SK-N-SH (cell line): ENCODE results near the gene EEF1AKMT1. TPM values are rescaled to one million over a fixed set of nuclear protein-coding genes. Genes with fewer than 3 reads are reported as not detected.

Experiments
- CTCF ChIA-PET: fragments of 300-600, 350-600 bp; formaldehyde crosslinking; extraction: SDS; loops from one replicate; lab custom pipeline; 2021; lab: Yijun Ruan, JAX
- POLR2A ChIA-PET: fragments of 350-600 bp; sonication (Branson Sonifier 250); formaldehyde crosslinking; extraction: SDS; loops from one replicate; lab custom pipeline; 2020; ENCODE audit warnings: antibody characterized with exemption, inconsistent platforms; lab: Yijun Ruan, JAX
- DNase-seq: peaks from one replicate; pipeline ENCODE4 v3.0.0; 2012
- H2AFZ ChIP-seq: fragments of 200-600 bp; sonication (generic); 2 replicates; pipeline ENCODE4 v1.8.1; 2016; ENCODE audit warnings: antibody characterized with exemption, mild to moderate bottlenecking, low read depth
- H3F3A ChIP-seq: fragments of 200-600 bp; sonication (generic); replicated peaks from 2 replicates; pipeline ENCODE3; 2016; ENCODE audit warnings: antibody characterized with exemption, mild to moderate bottlenecking; ENCODE audit not compliant: insufficient read depth
- H3K27ac ChIP-seq, 2 experiments: fragments of 200-500 bp in 1 of 2; fragments of 200-600 bp in 1 of 2; sonication (Bioruptor generic) in 1 of 2; sonication (generic), shearing (Covaris generic) in 1 of 2; 2 replicates each; pipeline versions ENCODE4 v1.5.1 to v1.6.1; 2014 to 2016; ENCODE audit warnings: low read depth in 2 of 2, inconsistent platforms in 1 of 2, low read length in 1 of 2, mild to moderate bottlenecking in 1 of 2, mixed read lengths in 1 of 2
- H3K27me3 ChIP-seq: fragments of 200-600 bp; sonication (generic), shearing (Covaris generic); 2 replicates; pipeline ENCODE4 v1.6.1; 2016; ENCODE audit warnings: mixed run types; ENCODE audit not compliant: insufficient read depth
- H3K36me3 ChIP-seq, 2 experiments: fragments of 200-500 bp in 1 of 2; fragments of 200-600 bp in 1 of 2; sonication (Bioruptor generic) in 1 of 2; sonication (generic) in 1 of 2; replicated peaks in 1 of 2; 2 replicates each; pipeline versions ENCODE3 to v1.5.1; 2014 to 2016; ENCODE audit warnings: low read length in 1 of 2, mild to moderate bottlenecking in 1 of 2; ENCODE audit not compliant: insufficient read depth in 2 of 2, control insufficient read depth in 1 of 2
- H3K4me1 ChIP-seq, 2 experiments: fragments of 200-500 bp in 1 of 2; fragments of 200-600 bp in 1 of 2; sonication (Bioruptor generic) in 1 of 2; sonication (generic), shearing (Covaris generic) in 1 of 2; 2 replicates each; pipeline versions ENCODE4 v1.5.1 to v1.6.1; 2014 to 2016; ENCODE audit warnings: low read depth in 1 of 2, low read length in 1 of 2, mixed run types in 1 of 2; ENCODE audit not compliant: insufficient read depth in 2 of 2, control insufficient read depth in 1 of 2
- H3K4me2 ChIP-seq: fragments of 200-600 bp; sonication (generic), shearing (Covaris generic); 2 replicates; pipeline ENCODE4 v1.6.1; 2017; ENCODE audit warnings: mixed run types
- H3K4me3 ChIP-seq, 2 experiments: fragments of 200-500 bp in 1 of 2; fragments of 200-600 bp in 1 of 2; sonication (Bioruptor generic) in 1 of 2; sonication (generic), shearing (Covaris generic) in 1 of 2; 2 replicates each; pipeline versions ENCODE4 v1.5.1 to v1.8.1; 2014 to 2016; ENCODE audit warnings: low read depth in 2 of 2, inconsistent platforms in 1 of 2, low read length in 1 of 2, mild to moderate bottlenecking in 1 of 2, mixed read lengths in 1 of 2, moderate library complexity in 1 of 2
- H3K79me2 ChIP-seq: fragments of 200-600 bp; sonication (generic); 2 replicates; pipeline ENCODE4 v1.8.1; 2017; ENCODE audit warnings: mild to moderate bottlenecking; ENCODE audit not compliant: insufficient read depth
- H3K9ac ChIP-seq: fragments of 200-600 bp; sonication (generic); 2 replicates; pipeline ENCODE4 v1.6.1; 2017; ENCODE audit warnings: mixed run types
- H3K9me2 ChIP-seq: fragments of 200-600 bp; sonication (generic); 2 replicates; pipeline ENCODE4 v1.6.1; 2017; ENCODE audit warnings: mixed run types
- H3K9me3 ChIP-seq: fragments of 200-600 bp; sonication (generic); 2 replicates; pipeline ENCODE4 v1.6.1; 2017; ENCODE audit warnings: mixed run types, mild to moderate bottlenecking, moderate library complexity
- H4K20me1 ChIP-seq: fragments of 200-600 bp; sonication (generic); 2 replicates; pipeline ENCODE4 v1.6.1; 2017; ENCODE audit warnings: mild to moderate bottlenecking, mixed run types; ENCODE audit not compliant: insufficient read depth
- CHD2 ChIP-seq: fragments of 150-350 bp; IDR thresholded peaks from 2 replicates; pipeline ENCODE4 v1.6.1; 2018; ENCODE audit warnings: low read length; ENCODE audit not compliant: partially characterized antibody
- EZH2phosphoT487 ChIP-seq: fragments of 200-600 bp; sonication (generic); IDR thresholded peaks from 2 replicates; pipeline ENCODE4 v1.6.1; 2017; ENCODE audit warnings: low read depth, mixed run types, mild to moderate bottlenecking, antibody characterized with exemption, moderate library complexity, borderline replicate concordance
- FOSL2 ChIP-seq: IDR thresholded peaks from 2 replicates; pipeline ENCODE4 v1.4.0; 2012; ENCODE audit warnings: low read depth, mild to moderate bottlenecking, moderate library complexity, borderline replicate concordance
- FOXJ3 ChIP-seq: sonication (generic); formaldehyde crosslinking; IDR thresholded peaks from 2 replicates; pipeline ENCODE4 v1.5.1; 2020; ENCODE audit warnings: mild to moderate bottlenecking, missing genetic modification reagents
- FOXM1 ChIP-seq: IDR thresholded peaks from 2 replicates; pipeline ENCODE4 v1.4.0; 2012; ENCODE audit warnings: low read depth, mild to moderate bottlenecking
- GATA2 ChIP-seq: sonication (generic); formaldehyde crosslinking; IDR thresholded peaks from 2 replicates; pipeline ENCODE4 v1.5.0; 2020; ENCODE audit warnings: mild to moderate bottlenecking, missing genetic modification reagents
- JUND ChIP-seq: IDR thresholded peaks from 2 replicates; pipeline ENCODE4 v1.4.0; 2012
- MEF2A ChIP-seq: IDR thresholded peaks from 2 replicates; pipeline ENCODE4 v1.4.0; 2012; ENCODE audit warnings: low read depth, borderline replicate concordance
- NRF1 ChIP-seq: IDR thresholded peaks from 2 replicates; pipeline ENCODE4 v1.6.1; 2012; ENCODE audit warnings: low read depth, mild to moderate bottlenecking, low read length
- SIN3A ChIP-seq: IDR thresholded peaks from 2 replicates; pipeline ENCODE4 v1.6.1; 2012; ENCODE audit warnings: low read depth, mild to moderate bottlenecking, low read length, moderate library complexity, borderline replicate concordance
- TAF1 ChIP-seq: IDR thresholded peaks from 2 replicates; pipeline ENCODE4 v1.6.1; 2012; ENCODE audit warnings: low read depth, mild to moderate bottlenecking, low read length, moderate library complexity, borderline replicate concordance
- WGBS: methylation state at CpG from one replicate; pipeline ENCODE4 v1.1.6; 2017; ENCODE audit warnings: low lambda C conversion rate; 5-methylcytosine and 5-hydroxymethylcytosine counted together
- polyA plus RNA-seq, 3 experiments: library from polyadenylated mRNA; depleted of rRNA; stranded (reverse); fragments of >200 nt; gene quantifications; 2 replicates each; pipeline ENCODE4 v1.2.3, GENCODE V29; 2012
- TF ChIP-seq, protein P1 (sequence below): IDR thresholded peaks from 2 replicates; pipeline ENCODE4; 2012
- TF ChIP-seq, protein P2 (sequence below): IDR thresholded peaks from 2 replicates; pipeline ENCODE4 v1.4.0; 2012; ENCODE audit warnings: low read depth, borderline replicate concordance
- TF ChIP-seq, protein P3 (sequence below): IDR thresholded peaks from 2 replicates; pipeline ENCODE4 v1.6.1; 2012; ENCODE audit warnings: mild to moderate bottlenecking, low read depth, low read length, moderate library complexity
- TF ChIP-seq, protein P4 (sequence below): fragments of 200-600 bp; sonication (generic); IDR thresholded peaks from 2 replicates; pipeline ENCODE4 v1.6.1; 2017; ENCODE audit warnings: antibody characterized with exemption, mild to moderate bottlenecking, moderate library complexity

EEF1AKMT1 gene
- polyA plus RNA-seq, 1 of the 3 experiments (the other 2 are of a cell fraction) = 4.2 TPM

DNA sequence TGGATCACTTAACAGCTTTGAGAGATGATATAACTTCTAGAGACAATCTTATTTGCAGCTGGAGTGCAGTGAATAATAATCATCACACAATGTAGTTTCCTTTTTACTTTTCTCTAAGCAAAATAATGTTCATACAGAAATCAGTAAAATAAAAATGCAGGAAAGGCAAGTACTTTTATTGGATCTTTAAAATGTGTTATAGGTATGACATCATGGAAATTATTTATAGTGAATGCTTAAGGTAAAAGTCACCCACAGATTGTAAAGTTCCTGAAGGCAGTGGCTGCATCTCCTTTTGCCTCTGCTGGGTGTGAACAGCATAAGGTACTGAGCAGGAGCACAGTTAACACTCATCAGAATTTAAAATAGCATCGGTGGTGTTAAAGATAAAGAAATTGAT, 87.6 kb downstream of the EEF1AKMT1 start:
- H3K9me2 ChIP-seq = no peaks in the 10 kb centered on the region
- 88% methylated on average over 1 of the region's 1 CpG for WGBS
- H3K36me3 ChIP-seq = peaks cover 0 to 3% of the 10 kb centered on the region in 2 experiments
- H4K20me1 ChIP-seq = no peaks in the 10 kb centered on the region
- H3K4me3 ChIP-seq = no peak overlapping the region
- H3K79me2 ChIP-seq = no peaks in the 10 kb centered on the region
- no peak overlapping the region for H3K4me2 ChIP-seq
- POLR2A ChIA-PET = no interaction called here
- CTCF ChIA-PET = no interaction called here
- no peak overlapping the region for H3K9ac ChIP-seq
- DNase-seq = no peak
- no peaks in the 10 kb centered on the region for H3K4me1 ChIP-seq
- no peak overlapping the region for H3K27ac ChIP-seq
- no peak for TF ChIP-seq JUND
- TF ChIP-seq TAF1 = no peak
- TF ChIP-seq FOXJ3 = no peak
- H2AFZ ChIP-seq = no peak overlapping the region
- no peaks in the 10 kb centered on the region for H3F3A ChIP-seq
- H3K9me3 ChIP-seq = no peaks in the 10 kb centered on the region
- no peaks in the 10 kb centered on the region for H3K27me3 ChIP-seq

DNA sequence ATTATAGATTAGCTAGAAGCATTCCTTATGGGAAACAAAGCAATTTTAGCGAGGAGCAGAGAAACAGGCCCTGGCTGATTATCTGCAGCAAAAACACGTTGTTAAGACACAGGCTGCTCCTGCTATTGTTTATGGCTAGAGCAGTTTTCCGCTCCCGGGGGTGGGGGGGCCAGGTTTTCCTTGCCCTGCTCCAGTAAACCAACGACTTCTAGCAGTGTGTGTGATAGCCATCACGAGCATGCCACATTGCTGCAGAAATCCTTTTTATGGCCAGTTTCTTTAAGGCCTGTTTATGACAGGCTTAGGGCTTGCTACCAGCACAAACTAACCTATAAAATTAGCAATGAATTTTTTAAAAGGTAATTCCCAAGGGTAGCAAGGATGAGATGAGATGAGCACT, 88.7 kb downstream of the EEF1AKMT1 start:
- no peaks in the 10 kb centered on the region for H3K9me3 ChIP-seq
- H4K20me1 ChIP-seq = no peaks in the 10 kb centered on the region
- no peak overlapping the region for H3K4me2 ChIP-seq
- no peaks in the 10 kb centered on the region for H3K4me1 ChIP-seq
- POLR2A ChIA-PET = no interaction called here
- CTCF ChIA-PET = no interaction called here
- no peaks in the 10 kb centered on the region for H3K27me3 ChIP-seq
- no peaks in the 10 kb centered on the region for H3F3A ChIP-seq
- no peaks in the 10 kb centered on the region for H3K36me3 ChIP-seq
- H3K9ac ChIP-seq = no peak overlapping the region
- DNase-seq = no peak
- no peak overlapping the region for H2AFZ ChIP-seq
- TF ChIP-seq MEF2A (no peak), EZH2phosphoT487 (no peak), CHD2 (no peak), FOXJ3 (no peak), TAF1 (no peak)
- TF ChIP-seq, protein P1, sequence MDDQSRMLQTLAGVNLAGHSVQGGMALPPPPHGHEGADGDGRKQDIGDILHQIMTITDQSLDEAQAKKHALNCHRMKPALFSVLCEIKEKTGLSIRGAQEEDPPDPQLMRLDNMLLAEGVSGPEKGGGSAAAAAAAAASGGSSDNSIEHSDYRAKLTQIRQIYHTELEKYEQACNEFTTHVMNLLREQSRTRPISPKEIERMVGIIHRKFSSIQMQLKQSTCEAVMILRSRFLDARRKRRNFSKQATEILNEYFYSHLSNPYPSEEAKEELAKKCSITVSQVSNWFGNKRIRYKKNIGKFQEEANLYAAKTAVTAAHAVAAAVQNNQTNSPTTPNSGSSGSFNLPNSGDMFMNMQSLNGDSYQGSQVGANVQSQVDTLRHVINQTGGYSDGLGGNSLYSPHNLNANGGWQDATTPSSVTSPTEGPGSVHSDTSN = no peak
- TF ChIP-seq, protein P2, sequence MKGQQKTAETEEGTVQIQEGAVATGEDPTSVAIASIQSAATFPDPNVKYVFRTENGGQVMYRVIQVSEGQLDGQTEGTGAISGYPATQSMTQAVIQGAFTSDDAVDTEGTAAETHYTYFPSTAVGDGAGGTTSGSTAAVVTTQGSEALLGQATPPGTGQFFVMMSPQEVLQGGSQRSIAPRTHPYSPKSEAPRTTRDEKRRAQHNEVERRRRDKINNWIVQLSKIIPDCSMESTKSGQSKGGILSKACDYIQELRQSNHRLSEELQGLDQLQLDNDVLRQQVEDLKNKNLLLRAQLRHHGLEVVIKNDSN = no peak
- TF ChIP-seq, all 33 proteins: peak for 0
- H3K79me2 ChIP-seq = no peaks in the 10 kb centered on the region
- 83% methylated on average over 6 of the region's 6 CpGs for WGBS
- H3K4me3 ChIP-seq = no peak overlapping the region
- H3K9me2 ChIP-seq = no peaks in the 10 kb centered on the region
- no peak overlapping the region for H3K27ac ChIP-seq

DNA sequence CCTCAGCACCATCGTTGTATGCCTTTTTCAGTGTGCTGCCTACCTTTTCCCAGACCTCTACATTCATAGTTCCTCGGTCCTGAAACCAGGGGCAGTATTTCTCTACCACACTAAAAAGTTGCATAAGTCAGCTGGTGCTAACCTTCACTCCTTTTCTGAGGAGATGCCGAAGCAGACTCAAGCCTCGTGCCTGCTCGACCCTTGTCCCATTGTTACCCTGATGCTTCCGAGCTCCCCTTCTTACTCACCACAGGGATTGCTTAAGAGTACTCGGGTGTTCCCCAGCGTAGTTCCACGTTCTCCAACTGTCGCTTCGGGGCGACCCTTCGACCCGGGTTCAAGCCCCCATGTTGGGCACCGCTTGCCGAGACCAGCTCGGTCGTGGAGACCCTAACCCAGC, 89.2 kb downstream of the EEF1AKMT1 start:
- no peak overlapping the region for H3K4me2 ChIP-seq
- H3K79me2 ChIP-seq = no peaks in the 10 kb centered on the region
- H3K9me2 ChIP-seq = no peaks in the 10 kb centered on the region
- H3F3A ChIP-seq = no peaks in the 10 kb centered on the region
- H2AFZ ChIP-seq = no peak overlapping the region
- H3K4me3 ChIP-seq = no peak overlapping the region
- H3K4me1 ChIP-seq = no peaks in the 10 kb centered on the region
- ChIA-PET POLR2A (no interaction called here), CTCF (no interaction called here)
- H4K20me1 ChIP-seq = no peaks in the 10 kb centered on the region
- WGBS = 90% methylated on average over 18 of the region's 18 CpGs
- no peak overlapping the region for H3K27ac ChIP-seq
- no peak for DNase-seq
- H3K36me3 ChIP-seq = no peaks in the 10 kb centered on the region
- no peaks in the 10 kb centered on the region for H3K27me3 ChIP-seq
- no peaks in the 10 kb centered on the region for H3K9me3 ChIP-seq
- no peak overlapping the region for H3K9ac ChIP-seq
- no peak for TF ChIP-seq FOSL2
- no peak for TF ChIP-seq NRF1
- TF ChIP-seq, protein P3, sequence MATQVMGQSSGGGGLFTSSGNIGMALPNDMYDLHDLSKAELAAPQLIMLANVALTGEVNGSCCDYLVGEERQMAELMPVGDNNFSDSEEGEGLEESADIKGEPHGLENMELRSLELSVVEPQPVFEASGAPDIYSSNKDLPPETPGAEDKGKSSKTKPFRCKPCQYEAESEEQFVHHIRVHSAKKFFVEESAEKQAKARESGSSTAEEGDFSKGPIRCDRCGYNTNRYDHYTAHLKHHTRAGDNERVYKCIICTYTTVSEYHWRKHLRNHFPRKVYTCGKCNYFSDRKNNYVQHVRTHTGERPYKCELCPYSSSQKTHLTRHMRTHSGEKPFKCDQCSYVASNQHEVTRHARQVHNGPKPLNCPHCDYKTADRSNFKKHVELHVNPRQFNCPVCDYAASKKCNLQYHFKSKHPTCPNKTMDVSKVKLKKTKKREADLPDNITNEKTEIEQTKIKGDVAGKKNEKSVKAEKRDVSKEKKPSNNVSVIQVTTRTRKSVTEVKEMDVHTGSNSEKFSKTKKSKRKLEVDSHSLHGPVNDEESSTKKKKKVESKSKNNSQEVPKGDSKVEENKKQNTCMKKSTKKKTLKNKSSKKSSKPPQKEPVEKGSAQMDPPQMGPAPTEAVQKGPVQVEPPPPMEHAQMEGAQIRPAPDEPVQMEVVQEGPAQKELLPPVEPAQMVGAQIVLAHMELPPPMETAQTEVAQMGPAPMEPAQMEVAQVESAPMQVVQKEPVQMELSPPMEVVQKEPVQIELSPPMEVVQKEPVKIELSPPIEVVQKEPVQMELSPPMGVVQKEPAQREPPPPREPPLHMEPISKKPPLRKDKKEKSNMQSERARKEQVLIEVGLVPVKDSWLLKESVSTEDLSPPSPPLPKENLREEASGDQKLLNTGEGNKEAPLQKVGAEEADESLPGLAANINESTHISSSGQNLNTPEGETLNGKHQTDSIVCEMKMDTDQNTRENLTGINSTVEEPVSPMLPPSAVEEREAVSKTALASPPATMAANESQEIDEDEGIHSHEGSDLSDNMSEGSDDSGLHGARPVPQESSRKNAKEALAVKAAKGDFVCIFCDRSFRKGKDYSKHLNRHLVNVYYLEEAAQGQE = no peak
- no peak for TF ChIP-seq FOXM1
- no peak for TF ChIP-seq EZH2phosphoT487
- TF ChIP-seq GATA2 (CRISPR knock-in tag) = no peak
- TF ChIP-seq, protein P4, sequence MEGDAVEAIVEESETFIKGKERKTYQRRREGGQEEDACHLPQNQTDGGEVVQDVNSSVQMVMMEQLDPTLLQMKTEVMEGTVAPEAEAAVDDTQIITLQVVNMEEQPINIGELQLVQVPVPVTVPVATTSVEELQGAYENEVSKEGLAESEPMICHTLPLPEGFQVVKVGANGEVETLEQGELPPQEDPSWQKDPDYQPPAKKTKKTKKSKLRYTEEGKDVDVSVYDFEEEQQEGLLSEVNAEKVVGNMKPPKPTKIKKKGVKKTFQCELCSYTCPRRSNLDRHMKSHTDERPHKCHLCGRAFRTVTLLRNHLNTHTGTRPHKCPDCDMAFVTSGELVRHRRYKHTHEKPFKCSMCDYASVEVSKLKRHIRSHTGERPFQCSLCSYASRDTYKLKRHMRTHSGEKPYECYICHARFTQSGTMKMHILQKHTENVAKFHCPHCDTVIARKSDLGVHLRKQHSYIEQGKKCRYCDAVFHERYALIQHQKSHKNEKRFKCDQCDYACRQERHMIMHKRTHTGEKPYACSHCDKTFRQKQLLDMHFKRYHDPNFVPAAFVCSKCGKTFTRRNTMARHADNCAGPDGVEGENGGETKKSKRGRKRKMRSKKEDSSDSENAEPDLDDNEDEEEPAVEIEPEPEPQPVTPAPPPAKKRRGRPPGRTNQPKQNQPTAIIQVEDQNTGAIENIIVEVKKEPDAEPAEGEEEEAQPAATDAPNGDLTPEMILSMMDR = no peak
- no peak for TF ChIP-seq FOXJ3
- no peak for TF ChIP-seq SIN3A
